GM19468 (cell line): Measurements from ENCODE around the gene ANKRD16.
A peak's percentile ranks its signal among the peaks of the same experiment; 100 is the strongest.
"Not testable (repeated sequence)": the region's sequence is repeated elsewhere in the genome, so short reads cannot be mapped to it uniquely, and the experiment has no call there.

ENCODE experiments used
- ATAC-seq: cut with Tn5 transposase; IDR thresholded peaks from one replicate; pipeline ENCODE4 v1.9.1; 2021; ENCODE audit warnings: mild to moderate bottlenecking, moderate library complexity, moderate number of reproducible peaks; ENCODE audit not compliant: unreplicated experiment; ENCODE audit errors: extremely low read depth

ANKRD16 gene

GRCh38 chr10:5843686-5844344 lies 45.9 kb downstream of the ANKRD16 start:
- ATAC-seq = no peak

GRCh38 chr10:5841965-5842364 lies 47.7 kb downstream of the ANKRD16 start:
- no peak for ATAC-seq

- ATAC-seq = peak; percentile 82
Measured at GRCh38 chr10:5840314-5841307, 49.1 kb downstream of the ANKRD16 start.

- ATAC-seq = not testable (repeated sequence)
Measured at GRCh38 chr10:5836181-5836580, 53.5 kb downstream of the ANKRD16 start.

- no peak for ATAC-seq
Measured at GRCh38 chr10:5835446-5836095, 54.1 kb downstream of the ANKRD16 start.

GRCh38 chr10:5833814-5834213 lies 55.9 kb downstream of the ANKRD16 start:
- no peak for ATAC-seq

GRCh38 chr10:5832946-5833345 lies 56.7 kb downstream of the ANKRD16 start:
- no peak for ATAC-seq

- ATAC-seq = no peak
Measured at GRCh38 chr10:5831446-5831782, 58.3 kb downstream of the ANKRD16 start.

GRCh38 chr10:5830629-5831445 lies 58.9 kb downstream of the ANKRD16 start:
- ATAC-seq = no peak

- ATAC-seq = no peak
Measured at GRCh38 chr10:5829267-5829666, 60.4 kb downstream of the ANKRD16 start.

- no peak for ATAC-seq
Measured at GRCh38 chr10:5828725-5829124, 61.0 kb downstream of the ANKRD16 start.

GRCh38 chr10:5827841-5828240 lies 61.9 kb downstream of the ANKRD16 start:
- no peak for ATAC-seq

- ATAC-seq = not testable (repeated sequence)
Measured at GRCh38 chr10:5826511-5826910, 63.2 kb downstream of the ANKRD16 start.

- peak; percentile 42 for ATAC-seq
Measured at GRCh38 chr10:5818894-5819293, 70.8 kb downstream of the ANKRD16 start.

- no peak for ATAC-seq
Measured at GRCh38 chr10:5818048-5818331, 71.7 kb downstream of the ANKRD16 start.

- ATAC-seq = no peak
Measured at GRCh38 chr10:5817322-5818047, 72.2 kb downstream of the ANKRD16 start.

- ATAC-seq = no peak
Measured at GRCh38 chr10:5816170-5816569, 73.5 kb downstream of the ANKRD16 start.

- no peak for ATAC-seq
Measured at GRCh38 chr10:5814110-5815107, 75.3 kb downstream of the ANKRD16 start.
